ENCODE results near the gene TDRD1.

GRCh38 chr10:114151892-114152291 lies 27.3 kb upstream of the TDRD1 start:
- TF ChIP-seq CTCF (IDR thresholded peaks at IDR 0.05; ENCODE audit: low read depth, low read length, poor library complexity, severe bottlenecking) (no peak), EZH2phosphoT487 (IDR thresholded peaks at IDR 0.05; ENCODE audit: borderline replicate concordance, low read length) (no peak)
